Suppressor macrophage (primary cell): ENCODE data around the gene SPNS2.
A peak's percentile ranks its signal among the peaks of the same experiment; 100 is the strongest.

ENCODE experiments used
- DNase-seq, 4 experiments: peaks; one replicate each; pipeline ENCODE4 v3.0.0-alpha.2; 2020 to 2022

Gene SPNS2

DNA sequence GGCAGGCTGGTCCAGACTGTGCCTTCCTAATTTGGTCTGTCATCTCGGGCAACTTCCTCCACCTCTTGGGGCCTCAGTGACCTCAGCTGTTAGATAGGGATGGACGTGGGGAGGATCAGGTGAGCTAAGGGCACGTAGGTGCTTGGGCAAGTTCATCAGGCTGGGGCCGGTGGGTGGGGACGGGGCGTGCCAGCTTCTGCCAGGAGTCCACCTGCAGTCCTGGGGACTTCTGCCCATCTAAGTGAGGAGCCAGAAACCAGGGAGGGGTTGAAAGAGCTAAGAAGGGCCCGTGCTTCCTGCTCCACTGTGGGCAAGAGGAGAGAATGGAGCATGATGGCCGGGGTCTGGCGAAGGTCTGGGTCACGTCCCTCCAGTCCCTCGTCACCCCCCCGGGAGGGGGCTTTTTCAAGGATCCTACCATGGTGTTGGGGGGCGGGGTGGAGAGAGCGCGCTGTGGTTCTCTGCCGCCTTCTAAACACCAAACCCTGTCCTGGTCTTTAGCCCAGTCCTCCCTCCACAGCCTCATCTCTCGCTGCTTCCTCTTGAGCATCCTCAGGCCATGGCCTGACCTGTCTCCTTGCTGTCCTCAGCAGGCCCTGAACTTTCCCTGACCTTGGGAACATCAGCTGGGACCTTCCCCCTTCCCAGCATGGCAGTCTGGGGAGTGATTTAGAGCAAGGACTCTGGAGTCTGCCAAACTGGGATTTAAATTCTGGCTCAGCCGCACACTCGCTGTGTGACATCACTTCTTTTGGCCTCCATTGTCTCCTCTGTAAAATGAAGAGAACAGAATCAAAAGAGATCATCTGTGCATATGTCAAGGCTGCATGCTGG lies 21.6 kb downstream of the SPNS2 start:
- DNase-seq, result no peak

DNA sequence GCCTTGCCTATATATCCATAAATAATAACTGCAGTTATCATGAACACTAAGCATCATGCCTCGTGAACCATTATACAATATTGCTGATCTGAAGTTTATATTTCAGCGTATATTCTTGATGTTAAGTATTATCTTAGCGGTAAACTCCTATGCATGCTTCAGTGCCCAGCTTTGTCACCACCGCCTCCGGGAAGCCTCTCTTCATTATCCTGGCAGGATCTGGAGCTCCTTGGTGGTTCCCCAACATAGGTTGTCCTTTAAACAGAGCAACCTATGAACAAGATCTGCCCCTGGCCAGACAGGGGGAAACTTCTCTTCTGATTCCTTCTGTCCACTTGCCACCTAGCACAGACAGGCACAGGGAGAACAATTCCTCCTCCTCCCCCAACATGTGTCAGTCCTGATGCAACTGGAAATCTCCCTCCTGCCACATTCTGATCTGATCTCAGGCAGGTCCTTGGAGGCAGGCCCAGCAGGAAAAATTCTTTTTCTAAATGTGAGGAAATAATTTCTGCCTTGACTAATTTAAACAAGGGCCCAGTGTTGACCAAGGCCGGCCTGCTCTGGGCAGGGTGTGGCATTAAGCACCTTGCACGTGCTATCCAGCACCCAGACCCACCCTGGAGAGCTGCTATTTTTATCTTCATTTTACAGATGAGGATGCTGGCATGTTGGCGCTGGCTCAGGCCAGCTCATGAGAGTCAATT lies 22.4 kb downstream of the SPNS2 start:
- DNase-seq, result no peak

DNA sequence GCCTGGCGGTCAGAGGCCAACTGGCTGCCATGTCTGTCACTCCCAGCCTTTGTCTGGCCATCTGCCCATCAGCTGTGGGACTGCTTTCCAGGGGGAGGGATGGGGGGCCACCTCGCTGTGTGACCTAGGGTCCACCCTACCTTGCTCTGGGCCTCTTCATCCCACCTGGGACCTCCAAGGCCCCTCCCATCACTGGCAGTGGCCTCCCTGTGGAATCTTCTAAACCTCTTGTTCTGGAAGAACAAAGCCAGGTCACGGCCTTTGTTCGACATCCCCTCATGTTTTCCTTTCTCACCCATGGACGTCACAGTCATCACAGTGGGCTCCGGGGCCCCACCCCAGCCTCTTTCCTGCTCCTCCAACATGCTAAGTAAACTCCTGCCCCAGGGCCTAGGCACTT lies 24.0 kb downstream of the SPNS2 start:
- DNase-seq, result no peak

- DNase-seq, result no peak
These were observed 25.3 kb downstream of the SPNS2 start for GRCh38 chr17:4523946-4524345.

GRCh38 chr17:4525691-4526397 lies 27.2 kb downstream of the SPNS2 start:
- DNase-seq, result peak in 3 of 4 experiments; percentile 37 to 52 (median 47)

GRCh38 chr17:4527134-4527533 lies 28.5 kb downstream of the SPNS2 start:
- DNase-seq, result no peak

- DNase-seq, result peak in 1 of 4 experiments; percentile 14
These were observed 29.0 kb downstream of the SPNS2 start for GRCh38 chr17:4527566-4528125.

- DNase-seq, result no peak
These were observed 31.0 kb downstream of the SPNS2 start for GRCh38 chr17:4529533-4530152.

DNA sequence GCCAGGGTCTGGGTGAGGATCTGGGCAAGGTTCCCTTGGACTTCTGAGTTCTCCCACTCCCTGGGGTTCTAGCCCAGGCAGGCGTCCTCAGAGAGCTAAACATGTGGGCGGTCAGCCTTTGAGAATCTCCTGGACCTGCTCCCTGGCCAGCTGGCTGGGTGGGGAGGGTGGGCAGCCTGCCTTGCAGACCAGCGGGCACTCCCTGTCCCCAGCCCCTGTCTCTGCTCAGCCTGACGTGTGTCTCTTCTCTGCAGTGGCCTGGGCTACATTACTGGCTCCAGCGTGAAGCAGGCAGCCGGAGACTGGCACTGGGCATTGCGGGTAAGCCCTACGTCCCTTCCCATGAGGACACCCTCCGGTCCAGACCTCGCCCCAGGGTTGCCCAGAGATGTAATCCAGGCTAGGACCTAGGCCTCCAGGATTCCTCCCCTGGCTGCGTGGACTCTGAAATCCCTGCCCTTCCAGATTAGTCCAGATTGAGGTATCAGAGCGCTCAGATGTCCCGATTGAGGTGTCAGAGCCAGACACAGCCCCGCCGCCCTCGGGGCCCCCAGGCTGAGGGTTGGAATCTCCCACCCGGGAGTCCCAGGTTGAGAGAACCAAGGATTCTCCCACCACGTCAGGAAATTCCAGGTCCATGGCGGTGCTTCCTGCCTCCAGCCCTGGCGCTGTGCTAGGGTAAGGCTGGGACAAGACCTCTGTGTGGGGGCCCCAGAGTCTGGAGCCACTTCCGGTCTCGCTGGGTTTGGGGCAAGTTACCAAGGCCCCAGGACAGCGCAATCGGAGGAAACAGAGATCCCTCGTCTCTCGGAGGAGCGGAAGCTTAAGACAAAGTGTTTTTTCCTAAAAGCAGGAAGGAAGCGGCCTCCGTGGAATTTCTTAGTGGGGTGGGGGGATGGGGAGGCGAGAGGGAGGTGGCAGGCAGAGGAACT lies 32.4 kb downstream of the SPNS2 start:
- DNase-seq, result no peak

- no peak for DNase-seq
These were observed 33.5 kb downstream of the SPNS2 start for GRCh38 chr17:4531988-4532736.

- no peak for DNase-seq
These were observed 34.3 kb downstream of the SPNS2 start for GRCh38 chr17:4532860-4533522.

DNA sequence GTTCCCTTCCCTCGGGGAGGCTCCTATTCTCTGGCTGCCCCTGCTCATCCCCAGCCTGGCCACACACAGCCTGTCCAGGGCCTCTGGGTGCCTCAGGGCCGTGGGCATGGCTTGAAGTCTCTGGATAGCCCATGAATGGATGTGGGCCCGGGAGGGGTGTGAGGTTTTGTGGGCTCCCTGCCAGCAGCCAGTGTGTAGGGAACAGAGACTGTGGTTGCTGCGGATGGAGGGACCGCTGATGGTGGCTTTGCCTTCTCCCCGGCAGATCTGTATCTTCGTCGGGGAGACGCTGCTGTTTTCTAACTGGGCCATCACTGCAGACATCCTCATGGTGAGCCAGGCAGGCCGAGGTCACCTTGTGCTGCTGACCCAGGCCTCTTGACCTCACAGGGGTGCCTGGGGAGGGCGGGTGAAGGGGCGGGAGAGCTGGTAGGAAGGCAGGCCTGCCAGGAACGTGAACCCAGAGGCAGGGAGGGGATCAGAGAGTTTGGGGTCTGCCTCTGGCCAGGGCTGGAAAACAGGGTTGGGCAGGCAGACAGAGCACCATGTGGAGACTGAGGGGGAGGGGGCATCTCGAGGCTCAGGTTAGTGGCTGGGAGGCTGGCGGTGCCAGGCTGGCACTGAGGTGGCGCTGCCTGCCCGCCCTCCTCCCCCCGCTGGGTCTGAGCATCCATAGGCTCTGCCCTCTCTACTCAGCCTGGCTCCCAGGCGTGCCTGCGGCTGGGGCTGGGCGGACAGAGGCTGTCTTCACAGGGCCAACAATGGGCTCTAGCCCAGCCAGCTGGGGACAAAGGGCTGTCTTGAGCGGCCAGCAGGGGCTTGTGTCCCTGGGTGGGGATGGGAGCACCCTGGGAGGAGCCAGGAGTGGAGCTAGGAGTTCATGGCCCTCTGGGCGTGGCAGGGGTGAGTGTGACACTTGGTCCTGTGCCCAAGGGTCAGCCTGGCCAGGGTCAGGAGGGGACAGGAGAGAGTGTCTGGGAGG lies 35.1 kb downstream of the SPNS2 start:
- DNase-seq, result no peak

- DNase-seq, result no peak
These were observed 35.8 kb downstream of the SPNS2 start for GRCh38 chr17:4534515-4534914.

- DNase-seq, result no peak
These were observed 36.4 kb downstream of the SPNS2 start for GRCh38 chr17:4534928-4535666.

DNA sequence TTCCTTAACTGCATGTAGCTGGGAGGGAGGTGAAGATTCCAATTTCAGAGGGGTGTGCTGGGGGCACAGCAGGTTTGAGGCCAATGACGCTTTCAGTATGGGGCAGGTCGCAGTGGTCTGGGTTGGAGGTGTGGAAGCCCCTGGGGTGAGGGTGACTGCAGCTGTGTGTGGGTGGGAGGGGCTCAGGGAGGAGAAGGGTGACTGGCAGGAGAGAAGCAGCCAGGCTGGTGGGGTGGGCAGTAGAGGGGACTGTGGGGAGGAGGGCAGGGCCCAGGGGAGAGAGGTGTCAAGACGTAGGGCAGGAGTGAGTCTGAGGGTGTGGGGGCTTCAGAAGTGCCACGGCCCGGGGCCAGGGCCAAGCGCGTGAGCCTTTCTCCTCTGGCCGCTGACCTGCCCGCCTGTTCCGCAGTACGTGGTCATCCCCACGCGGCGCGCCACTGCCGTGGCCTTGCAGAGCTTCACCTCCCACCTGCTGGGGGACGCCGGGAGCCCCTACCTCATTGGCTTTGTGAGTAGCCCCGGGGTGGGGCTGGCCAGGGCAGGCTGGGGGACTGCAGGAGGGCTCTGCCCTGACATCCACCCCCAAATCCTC lies 37.1 kb downstream of the SPNS2 start:
- no peak for DNase-seq

GRCh38 chr17:4536259-4536741 lies 37.6 kb downstream of the SPNS2 start:
- peak in 1 of 4 experiments; percentile 34 for DNase-seq

- peak; percentile 21 to 63 (median 53) for DNase-seq
These were observed 38.2 kb downstream of the SPNS2 start for GRCh38 chr17:4536742-4537411.
